K562 (cell line): ENCODE data around the gene SART3. TPM values are rescaled to one million over a fixed set of nuclear protein-coding genes. Genes with fewer than 3 reads are reported as not detected.
A peak's percentile ranks its signal among the peaks of the same experiment; 100 is the strongest.

Experiments used
- ATAC-seq: fragments of 200-7000 bp; cut with Tn5 transposase; 3 replicates; pipeline ENCODE4 v1.9.1; 2020; ENCODE audit warnings: moderate library complexity
- BruUV-seq: library from RNA; stranded (reverse); fragments of 400-500 nt; replicated peaks from 2 replicates; lab custom pipeline; 2021; lab: Mats Ljungman, UMichigan
- CTCF ChIA-PET: fragments of 300-600 bp; formaldehyde crosslinking; extraction: SDS; loops from one replicate; lab custom pipeline; 2021; ENCODE audit warnings: low intra/inter-chr PET ratio; lab: Yijun Ruan, JAX
- POLR2A ChIA-PET: fragments of 300-600, 350-650 bp; sonication (Branson Sonifier 250); formaldehyde crosslinking; extraction: SDS; loops from one replicate; lab custom pipeline; 2021; ENCODE audit warnings: antibody characterized with exemption, inconsistent platforms; lab: Yijun Ruan, JAX
- DNase-seq, 4 experiments: peaks; one replicate each; pipeline versions ENCODE4 v3.0.0 to v3.0.0-alpha.2; 2011 to 2018; ENCODE audit warnings: low spot score in 3 of 4, mixed read lengths in 3 of 4; ENCODE audit errors: extremely low read depth in 1 of 4
- FAIRE-seq: peaks from 2 replicates; lab custom pipeline; 2011; peaks lifted over from hg19 to GRCh38; lab: Jason Lieb, UNC
- H2AFZ ChIP-seq: 2 replicates; pipeline ENCODE4 v1.6.0; 2011; ENCODE audit warnings: low read depth, low read length, control low read depth, inconsistent platforms
- H3K27ac ChIP-seq: fragments of 200-600 bp; 3 replicates; pipeline ENCODE4 v1.8.0; 2011; ENCODE audit warnings: low read depth, mild to moderate bottlenecking, control low read depth, inconsistent platforms, low read length, moderate library complexity, mixed read lengths; ENCODE audit errors: extremely low read depth
- H3K27me3 ChIP-seq, 2 experiments: fragments of 300-600 bp in 1 of 2; 2 replicates in 1 of 2; 3 replicates in 1 of 2; pipeline versions ENCODE4 v1.6.0 to v1.8.0; 2011; ENCODE audit warnings: inconsistent platforms in 2 of 2, low read length in 2 of 2, mild to moderate bottlenecking in 1 of 2, mixed read lengths in 1 of 2, moderate library complexity in 1 of 2; ENCODE audit not compliant: control insufficient read depth in 2 of 2, insufficient read depth in 2 of 2
- H3K36me3 ChIP-seq: fragments of 300-600 bp; 3 replicates; pipeline ENCODE4 v1.8.0; 2011; ENCODE audit warnings: mild to moderate bottlenecking, low read length, inconsistent platforms; ENCODE audit not compliant: control insufficient read depth, insufficient read depth
- H3K4me1 ChIP-seq, 2 experiments: fragments of 200-600 bp in 1 of 2; replicated peaks in 1 of 2; 2 replicates in 1 of 2; 3 replicates in 1 of 2; pipeline versions ENCODE4 v1.5.1 to v1.8.0; 2011; ENCODE audit warnings: inconsistent platforms in 2 of 2, low read length in 2 of 2, mild to moderate bottlenecking in 1 of 2, mixed read lengths in 1 of 2, moderate library complexity in 1 of 2; ENCODE audit not compliant: control insufficient read depth in 2 of 2, insufficient read depth in 2 of 2
- H3K4me2 ChIP-seq: 2 replicates; pipeline ENCODE4 v1.6.1; 2011; ENCODE audit warnings: low read length, control low read depth, inconsistent platforms, mixed read lengths; ENCODE audit not compliant: insufficient read depth
- H3K4me3 ChIP-seq: fragments of 200-600 bp; sonication (generic), shearing (Covaris generic); 2 replicates; pipeline ENCODE4 v1.5.1; 2016; ENCODE audit warnings: control low read depth, inconsistent platforms
- H3K79me2 ChIP-seq: fragments of 200-600 bp; 3 replicates; pipeline ENCODE4 v1.8.0; 2011; ENCODE audit warnings: low read length, inconsistent platforms; ENCODE audit not compliant: control insufficient read depth, insufficient read depth
- H3K9ac ChIP-seq, 2 experiments: 2 replicates each; pipeline versions ENCODE4 v1.6.0 to v1.6.1; 2011; ENCODE audit warnings: low read depth in 2 of 2, low read length in 2 of 2, control low read depth in 1 of 2, inconsistent platforms in 1 of 2, mild to moderate bottlenecking in 1 of 2, mixed read lengths in 1 of 2; ENCODE audit not compliant: insufficient read depth in 1 of 2
- H3K9me1 ChIP-seq: one replicate; pipeline ENCODE4 v1.6.0; 2011; ENCODE audit warnings: inconsistent platforms, mild to moderate bottlenecking, low read length, moderate library complexity; ENCODE audit not compliant: control insufficient read depth, insufficient read depth
- H3K9me3 ChIP-seq: replicated peaks from 2 replicates; pipeline ENCODE4 v1.5.1; 2011; ENCODE audit warnings: low read depth, low read length, inconsistent platforms; ENCODE audit not compliant: control insufficient read depth, insufficient read depth
- H4K20me1 ChIP-seq: replicated peaks from 2 replicates; pipeline ENCODE4 v1.6.1; 2011; ENCODE audit warnings: low read length, inconsistent platforms, mixed read lengths; ENCODE audit not compliant: control insufficient read depth, insufficient read depth
- ARID1B ChIP-seq: fragments of 450-650 bp; IDR thresholded peaks from 2 replicates; pipeline ENCODE4 v1.6.1; 2016; ENCODE audit warnings: antibody characterized with exemption, mild to moderate bottlenecking, inconsistent platforms
- CLOCK ChIP-seq: fragments of 250-450 bp; sonication (Bioruptor Pico); IDR thresholded peaks from 2 replicates; pipeline ENCODE4 v1.4.0; 2020; ENCODE audit warnings: mild to moderate bottlenecking, moderate library complexity, borderline replicate concordance
- CREB5 ChIP-seq: fragments of 250-450 bp; sonication (Bioruptor Pico); IDR thresholded peaks from 2 replicates; pipeline ENCODE4 v1.5.0; 2020; ENCODE audit warnings: mild to moderate bottlenecking
- HNRNPK ChIP-seq: fragments of 200-400 bp; formaldehyde crosslinking; IDR thresholded peaks from one replicate; pipeline ENCODE4 v1.6.1; 2018; ENCODE audit warnings: mild to moderate bottlenecking, low read depth, low read length; ENCODE audit not compliant: poor library complexity, severe bottlenecking
- MCM2 ChIP-seq: fragments of 450-650 bp; IDR thresholded peaks from 2 replicates; pipeline ENCODE4 v1.6.1; 2017; ENCODE audit warnings: low read depth, mild to moderate bottlenecking
- NRF1 ChIP-seq, 2 experiments: fragments of 450-650 bp; IDR thresholded peaks in 1 of 2; conservative IDR thresholded peaks in 1 of 2; 2 replicates each; pipeline ENCODE4 v1.6.1; 2014; ENCODE audit warnings: mild to moderate bottlenecking in 2 of 2
- PHTF2 ChIP-seq: fragments of 250-450 bp; sonication (Bioruptor Pico); IDR thresholded peaks from 2 replicates; pipeline ENCODE4 v1.5.0; 2021; ENCODE audit warnings: mild to moderate bottlenecking
- PTTG1 ChIP-seq: fragments of 450-650 bp; IDR thresholded peaks from 2 replicates; pipeline ENCODE4 v1.6.1; 2016; ENCODE audit warnings: low read depth, mild to moderate bottlenecking, missing genetic modification characterization, missing compliant biosample characterization
- ZFP36 ChIP-seq: fragments of 150-350 bp; IDR thresholded peaks from 2 replicates; pipeline ENCODE4 v1.6.1; 2018; ENCODE audit warnings: low read length, low read depth; ENCODE audit not compliant: partially characterized antibody
- ZKSCAN3 ChIP-seq: fragments of 250-450 bp; sonication (Bioruptor Pico); IDR thresholded peaks from 2 replicates; pipeline ENCODE4 v1.4.0; 2020
- ZNF24 ChIP-seq: fragments of 450-650 bp; IDR thresholded peaks from 2 replicates; pipeline ENCODE4 v1.6.1; 2016
- ZNF395 ChIP-seq: fragments of 200-800 bp; sonication (Bioruptor generic); IDR thresholded peaks from 2 replicates; pipeline ENCODE4 v1.6.1; 2017; ENCODE audit warnings: missing genetic modification characterization, missing compliant biosample characterization
- ZNF436 ChIP-seq: fragments of 250-450, 450-650 bp; sonication (Bioruptor Pico); formaldehyde crosslinking; IDR thresholded peaks from 2 replicates; pipeline ENCODE4 v1.7.0; 2020; ENCODE audit warnings: mild to moderate bottlenecking
- ZNF717 ChIP-seq: fragments of 250-450 bp; sonication (Bioruptor Pico); IDR thresholded peaks from 2 replicates; pipeline ENCODE4 v1.5.0; 2021
- WGBS: fragments of 100-300 bp; shearing (Covaris generic); methylation state at CpG from one replicate; pipeline ENCODE4 v1.1.6; 2016; ENCODE audit warnings: low coverage, mixed read lengths; ENCODE audit not compliant: insufficient coverage; ENCODE audit errors: missing lambda C conversion rate; 5-methylcytosine and 5-hydroxymethylcytosine counted together
- in situ Hi-C: fragments of 300-500 bp; cut with MboI; formaldehyde crosslinking; loops from 4 replicates; pipeline ENCODE4 v1.15.0; 2018; ENCODE audit warnings: inconsistent platforms, mixed read lengths
- intact Hi-C: fragments of 100-400 bp; cut with micrococcal nuclease; formaldehyde crosslinking; loops from 2 replicates; pipeline ENCODE4 v1.14.2; 2022
- polyA plus RNA-seq, 8 experiments: library from polyadenylated mRNA; depleted of rRNA in 4 of 8; stranded (reverse) in 5 of 8; unstranded in 3 of 8; fragments of >200 nt; fragmentation: Nextera tagmentation in 2 of 8; fragmentation: Illumina TruSeq in 1 of 8; extraction: Ambion mirVana in 2 of 8; extraction: Trizol in 1 of 8; gene quantifications; 2 replicates each; pipeline versions ENCODE4 v1.2.1 to v1.2.3, GENCODE V29; 2011 to 2014; ENCODE audit warnings: inconsistent platforms in 1 of 8, missing spikeins in 1 of 8
- total RNA-seq, 7 experiments: library from RNA; depleted of rRNA in 6 of 7; stranded (reverse); fragments of >200 nt in 6 of 7; fragmentation: Illumina TruSeq in 2 of 7; extraction: Trizol in 2 of 7; gene quantifications; 2 replicates each; pipeline versions ENCODE4 v1.2.1 to v1.2.3, GENCODE V29; 2011 to 2021; ENCODE audit warnings: low replicate concordance in 1 of 7

SART3 gene
- total and polyA plus RNA-seq, 9 of the 15 experiments (the other 6 are each of a cell fraction or from before 2014, with no cell fraction given): 8.9 to 167 (median 56.7) TPM

- no peak for TF ChIP-seq MCM2
- TF ChIP-seq CREB5 (CRISPR knock-in tag): no peak
- no peak for TF ChIP-seq ZNF395
These were observed 21.5 kb upstream of the SART3 start (continued) for GRCh38 chr12:108582509-108582908.

GRCh38 chr12:108581311-108582227 lies 20.6 kb upstream of the SART3 start:
- WGBS: 23% methylated on average over 28 of the region's 33 CpGs
- intact Hi-C loops (no loop called here), in situ Hi-C loops (no loop called here)
- H3K4me1 ChIP-seq: peaks cover 0 to 5% of the 10 kb centered on the region in 2 experiments; a peak in 1 of 5 replicates
- no peak overlapping the region for H3K4me3 ChIP-seq
- H3K9ac ChIP-seq: no peak overlapping the region
- H3K9me1 ChIP-seq: no peaks in the 10 kb centered on the region
- no peak overlapping the region for H3K27ac ChIP-seq
- no peaks in the 10 kb centered on the region for H3K9me3 ChIP-seq
- no peak for FAIRE-seq
- H4K20me1 ChIP-seq: no peaks in the 10 kb centered on the region; the same call in 1 of the 2 replicates
- H2AFZ ChIP-seq: no peak overlapping the region
- CTCF ChIA-PET: no interaction called here
- no peaks in the 10 kb centered on the region for H3K36me3 ChIP-seq
- H3K4me2 ChIP-seq: no peak overlapping the region
- peaks cover 2 to 38% of the 10 kb centered on the region in 2 experiments; a peak in 4 of 5 replicates for H3K27me3 ChIP-seq
- BruUV-seq: no TSS peak
- peak; percentile 48 for ATAC-seq
- POLR2A ChIA-PET: interaction anchor here (0.5 kb wide), 1 partner anchor 22 kb away, joined by 3 read pairs; no protein-coding TSS in a partner anchor
- no peak for DNase-seq
- no peaks in the 10 kb centered on the region for H3K79me2 ChIP-seq
- TF ChIP-seq ZNF717 (CRISPR knock-in tag) (no peak), PTTG1 (tag) (no peak), ARID1B (no peak), ZNF436 (no peak), CLOCK (CRISPR knock-in tag) (no peak), HNRNPK (no peak), ZKSCAN3 (CRISPR knock-in tag) (no peak), PHTF2 (CRISPR knock-in tag) (no peak), ZFP36 (peak; percentile 26), ZNF24 (peak; percentile 79; the same call in 1 of the 2 replicates), NRF1 (conservative IDR thresholded peaks at IDR 0.05 in 1 of 2, IDR thresholded peaks at IDR 0.05 in 1 of 2) (peak; percentile 23 to 45; a peak in 2 of 4 replicates)
